Measurements from ENCODE around the gene ZNF785.
A peak's percentile ranks its signal among the peaks of the same experiment; 100 is the strongest.

ZNF785 gene

DNA sequence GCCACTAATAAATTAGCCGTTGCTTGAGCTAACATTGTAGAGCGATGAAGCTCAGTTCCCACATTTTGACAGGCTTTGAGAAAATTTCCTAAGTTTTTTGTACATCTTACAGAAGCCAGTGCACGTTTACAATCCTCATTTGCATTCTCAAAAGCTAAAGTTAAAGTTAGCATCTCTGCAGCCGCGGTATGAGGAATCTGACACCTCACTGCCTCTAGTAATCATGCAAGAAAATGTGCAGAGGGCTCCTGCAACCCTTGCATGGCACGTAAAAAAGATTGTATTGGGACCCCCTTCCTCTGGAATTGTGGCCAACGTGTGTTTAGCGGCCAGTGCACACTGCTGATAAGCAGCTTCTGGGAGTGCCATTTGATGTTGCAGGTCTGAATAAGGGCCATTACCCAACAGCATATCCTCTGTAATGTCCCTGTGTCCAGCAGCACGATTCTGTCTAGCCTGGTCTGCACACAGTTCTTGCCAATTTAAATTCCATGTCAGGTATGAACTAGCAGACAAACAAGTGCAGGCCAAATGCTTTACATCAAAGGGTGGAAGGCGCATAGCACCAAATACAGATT lies 37.0 kb upstream of the ZNF785 start:
- in situ Hi-C loops (cut with MboI; ENCODE audit: low pct_unique_long_range_greater_than_20kb, low sequenced_read_pairs, unreplicated experiment): loop anchor here (25.0 kb wide), 1 partner anchor 510 kb away; the partner anchor contains the start of genes GDPD3 and MAPK3
- TF ChIP-seq, protein P1, sequence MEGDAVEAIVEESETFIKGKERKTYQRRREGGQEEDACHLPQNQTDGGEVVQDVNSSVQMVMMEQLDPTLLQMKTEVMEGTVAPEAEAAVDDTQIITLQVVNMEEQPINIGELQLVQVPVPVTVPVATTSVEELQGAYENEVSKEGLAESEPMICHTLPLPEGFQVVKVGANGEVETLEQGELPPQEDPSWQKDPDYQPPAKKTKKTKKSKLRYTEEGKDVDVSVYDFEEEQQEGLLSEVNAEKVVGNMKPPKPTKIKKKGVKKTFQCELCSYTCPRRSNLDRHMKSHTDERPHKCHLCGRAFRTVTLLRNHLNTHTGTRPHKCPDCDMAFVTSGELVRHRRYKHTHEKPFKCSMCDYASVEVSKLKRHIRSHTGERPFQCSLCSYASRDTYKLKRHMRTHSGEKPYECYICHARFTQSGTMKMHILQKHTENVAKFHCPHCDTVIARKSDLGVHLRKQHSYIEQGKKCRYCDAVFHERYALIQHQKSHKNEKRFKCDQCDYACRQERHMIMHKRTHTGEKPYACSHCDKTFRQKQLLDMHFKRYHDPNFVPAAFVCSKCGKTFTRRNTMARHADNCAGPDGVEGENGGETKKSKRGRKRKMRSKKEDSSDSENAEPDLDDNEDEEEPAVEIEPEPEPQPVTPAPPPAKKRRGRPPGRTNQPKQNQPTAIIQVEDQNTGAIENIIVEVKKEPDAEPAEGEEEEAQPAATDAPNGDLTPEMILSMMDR (IDR thresholded peaks at IDR 0.05; ENCODE audit: extremely low read depth, insufficient read depth, missing control alignments): no peak
- DNase-seq (ENCODE audit: low spot score): no peak

DNA sequence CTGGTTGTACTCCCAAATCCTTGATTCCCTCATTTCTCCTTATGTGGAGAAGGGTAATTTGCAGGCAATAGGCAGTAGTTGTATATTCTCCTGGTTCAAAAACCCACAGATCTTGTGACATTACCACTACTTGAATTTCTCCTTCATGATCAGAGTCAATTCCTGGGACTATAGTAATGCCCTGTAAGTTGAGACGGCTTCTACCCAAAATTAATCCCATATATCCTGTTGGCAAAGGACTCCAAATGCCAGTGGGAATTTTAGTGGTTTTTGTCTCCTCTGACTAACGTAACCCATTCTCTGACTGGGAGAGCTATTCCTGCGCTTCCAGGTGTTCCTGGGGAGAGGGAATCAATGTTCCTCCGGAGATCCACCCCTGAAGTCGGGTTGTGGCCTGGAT lies 36.3 kb upstream of the ZNF785 start:
- in situ Hi-C loops (cut with MboI; ENCODE audit: low pct_unique_long_range_greater_than_20kb, low sequenced_read_pairs, unreplicated experiment): loop anchor here (25.0 kb wide), 1 partner anchor 509 kb away; the partner anchor contains the start of genes GDPD3 and MAPK3
- TF ChIP-seq, protein P1 (IDR thresholded peaks at IDR 0.05; ENCODE audit: extremely low read depth, insufficient read depth, missing control alignments): no peak
- DNase-seq (ENCODE audit: low spot score): no peak

DNA sequence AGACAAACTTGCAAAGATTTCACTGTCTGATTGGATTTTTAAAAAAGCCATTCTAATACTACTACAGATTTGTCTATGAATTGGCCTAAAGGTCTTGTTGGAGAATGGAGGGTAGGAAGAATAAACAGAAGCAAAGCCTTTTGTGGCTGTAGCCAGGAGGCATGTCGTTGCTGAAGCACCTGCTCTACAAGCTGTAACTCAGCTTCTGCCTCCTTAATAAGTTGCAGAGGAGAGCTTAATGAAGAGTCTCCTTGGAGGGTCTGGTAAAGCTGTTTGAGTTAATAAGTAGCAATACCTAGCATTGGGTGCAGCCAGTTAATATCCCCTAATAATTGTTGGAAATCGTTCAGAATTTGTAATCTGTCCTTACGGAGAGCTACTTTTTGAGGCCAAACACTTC lies 34.7 kb upstream of the ZNF785 start:
- no peak for DNase-seq (ENCODE audit: low spot score)
- in situ Hi-C loops (cut with MboI; ENCODE audit: low pct_unique_long_range_greater_than_20kb, low sequenced_read_pairs, unreplicated experiment): loop anchor here (25.0 kb wide), 1 partner anchor 508 kb away; the partner anchor contains the start of genes GDPD3 and MAPK3
- TF ChIP-seq, protein P1 (IDR thresholded peaks at IDR 0.05; ENCODE audit: extremely low read depth, insufficient read depth, missing control alignments): no peak

DNA sequence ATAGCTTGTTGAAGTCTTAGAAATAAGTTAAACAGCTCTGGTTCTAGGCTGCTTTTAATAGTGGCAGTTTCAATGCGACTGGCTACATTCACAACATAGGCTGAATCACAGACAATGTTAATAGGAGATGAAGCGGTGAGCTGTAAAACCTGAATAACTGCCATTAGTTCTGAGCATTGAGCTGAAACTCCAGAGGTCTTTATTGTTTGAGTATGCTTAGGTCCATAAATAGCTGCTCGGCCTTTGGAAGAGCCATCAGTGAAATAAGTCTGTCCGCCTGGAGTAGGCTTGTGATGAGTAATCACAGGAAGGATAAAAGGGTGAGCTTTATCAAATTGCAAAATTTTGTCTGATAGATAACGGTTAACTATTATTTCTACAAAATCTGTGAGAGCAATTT lies 34.1 kb upstream of the ZNF785 start:
- in situ Hi-C loops (cut with MboI; ENCODE audit: low pct_unique_long_range_greater_than_20kb, low sequenced_read_pairs, unreplicated experiment): loop anchor here (25.0 kb wide), 1 partner anchor 507 kb away; the partner anchor contains the start of genes GDPD3 and MAPK3
- TF ChIP-seq, protein P1 (IDR thresholded peaks at IDR 0.05; ENCODE audit: extremely low read depth, insufficient read depth, missing control alignments): no peak

DNA sequence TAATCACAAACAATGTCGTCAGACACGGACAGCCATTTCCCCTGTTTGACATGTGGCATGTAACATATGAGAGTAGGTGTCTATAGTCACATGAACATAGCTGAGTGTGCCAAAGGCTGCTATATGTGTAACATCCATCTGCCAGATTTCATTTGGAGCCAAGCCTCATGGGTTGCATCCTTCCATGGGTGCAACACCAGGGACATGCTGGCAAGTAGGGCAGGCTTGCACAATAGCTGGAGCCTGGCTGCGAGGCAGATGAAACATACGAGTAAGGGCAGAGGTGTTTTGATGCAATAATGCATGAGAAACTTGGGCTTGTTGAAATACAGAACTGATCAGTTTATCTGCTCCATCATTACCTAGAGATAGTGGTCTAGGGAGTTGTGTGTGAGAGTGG lies 33.7 kb upstream of the ZNF785 start:
- in situ Hi-C loops (cut with MboI; ENCODE audit: low pct_unique_long_range_greater_than_20kb, low sequenced_read_pairs, unreplicated experiment): loop anchor here (25.0 kb wide), 1 partner anchor 507 kb away; the partner anchor contains the start of genes GDPD3 and MAPK3
- no peak for DNase-seq (ENCODE audit: low spot score)
- TF ChIP-seq, protein P1 (IDR thresholded peaks at IDR 0.05; ENCODE audit: extremely low read depth, insufficient read depth, missing control alignments): no peak

More for the DNA sequence above, 34.1 kb upstream of the ZNF785 start:
- DNase-seq (ENCODE audit: low spot score): no peak

DNA sequence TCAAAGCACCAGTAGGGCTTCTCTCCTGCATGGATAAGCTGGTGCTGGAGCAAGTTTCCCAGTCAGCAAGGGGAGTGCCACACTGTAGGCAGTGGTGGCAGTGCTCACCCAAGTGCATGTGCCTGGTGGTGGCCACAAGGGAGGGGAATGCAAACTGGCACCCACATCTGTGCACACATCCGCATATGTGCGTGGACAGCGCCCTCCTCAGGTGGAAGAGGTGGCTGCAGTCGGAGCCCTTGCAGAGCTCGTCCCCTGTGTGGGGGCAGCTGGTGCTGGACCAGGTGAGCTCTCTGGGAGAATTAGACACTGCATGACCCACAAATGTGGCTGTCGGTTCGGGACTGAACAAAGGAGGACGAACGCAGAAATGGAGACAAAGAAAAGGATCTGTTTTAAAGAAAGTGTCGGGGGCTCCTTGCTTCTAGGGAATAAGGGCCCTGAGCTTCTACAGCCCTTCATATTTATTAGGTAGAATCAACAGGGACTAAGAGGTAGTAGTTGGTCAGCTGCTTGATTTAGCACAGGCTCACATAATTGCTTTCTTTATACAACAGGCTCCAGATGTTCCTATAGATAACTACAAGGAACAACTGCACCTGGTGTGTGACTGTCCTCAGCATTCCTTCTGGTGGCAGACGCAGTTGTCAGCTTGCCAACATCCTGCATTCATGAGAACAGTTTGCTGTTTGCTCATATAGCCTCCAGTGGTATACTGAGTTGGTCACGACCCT lies 30.0 kb upstream of the ZNF785 start:
- peak; percentile 48 for DNase-seq (ENCODE audit: low spot score)
- TF ChIP-seq, protein P1 (IDR thresholded peaks at IDR 0.05; ENCODE audit: extremely low read depth, insufficient read depth, missing control alignments): peak; percentile 78
- in situ Hi-C loops (cut with MboI; ENCODE audit: low pct_unique_long_range_greater_than_20kb, low sequenced_read_pairs, unreplicated experiment): loop anchor here (25.0 kb wide), 1 partner anchor 503 kb away; the partner anchor contains the start of genes GDPD3 and MAPK3
